ENCODE measurements around the gene MMS22L.

- TF ChIP-seq CTCF (IDR thresholded peaks at IDR 0.05), result no peak
- no peak for TF ChIP-seq ZFX (IDR thresholded peaks at IDR 0.05; ENCODE audit: borderline replicate concordance)
These were observed 22.5 kb upstream of the MMS22L start for GRCh38 chr6:97305414-97306066.
